ENCODE measurements around the gene TMBIM4.

The TMBIM4 gene

GRCh38 chr12:66137937-66138336 lies 31.9 kb downstream of the TMBIM4 start:
- no peak for DNase-seq

GRCh38 chr12:66132408-66132807 lies 37.4 kb downstream of the TMBIM4 start:
- DNase-seq = peak; percentile 91

- no peak for DNase-seq
These were observed 38.6 kb downstream of the TMBIM4 start for GRCh38 chr12:66131067-66131688.

- DNase-seq = peak; percentile 97
These were observed 39.3 kb downstream of the TMBIM4 start, which contains the start of gene LLPH for GRCh38 chr12:66130267-66131066. Gene LLPH (minus strand): TSS chr12:66130750. CDS start chr12:66129106, 1,644 bp downstream.

GRCh38 chr12:66129934-66130266 lies 39.9 kb downstream of the TMBIM4 start:
- no peak for DNase-seq

GRCh38 chr12:66127650-66128049 lies 42.1 kb downstream of the TMBIM4 start:
- peak; percentile 82 for DNase-seq

- no peak for DNase-seq
These were observed 49.3 kb downstream of the TMBIM4 start for GRCh38 chr12:66120477-66120876.

- no peak for DNase-seq
These were observed 49.9 kb downstream of the TMBIM4 start for GRCh38 chr12:66119870-66120241.

GRCh38 chr12:66119229-66119869 lies 50.4 kb downstream of the TMBIM4 start:
- no peak for DNase-seq

- peak; percentile 51 for DNase-seq
These were observed 51.4 kb downstream of the TMBIM4 start for GRCh38 chr12:66118240-66118891.

- no peak for DNase-seq
These were observed 52.6 kb downstream of the TMBIM4 start for GRCh38 chr12:66117242-66117641.

GRCh38 chr12:66115071-66115600 lies 54.7 kb downstream of the TMBIM4 start:
- DNase-seq = no peak

GRCh38 chr12:66113471-66113870 lies 56.3 kb downstream of the TMBIM4 start:
- no peak for DNase-seq

- DNase-seq = peak; percentile 43
These were observed 58.2 kb downstream of the TMBIM4 start for GRCh38 chr12:66111605-66112004.

GRCh38 chr12:66109056-66109455 lies 60.7 kb downstream of the TMBIM4 start:
- DNase-seq = no peak

- DNase-seq = no peak
These were observed 61.4 kb downstream of the TMBIM4 start for GRCh38 chr12:66108386-66108785.

- peak; percentile 87 for DNase-seq
These were observed 62.3 kb downstream of the TMBIM4 start for GRCh38 chr12:66107451-66107915.

- DNase-seq = no peak
These were observed 66.5 kb downstream of the TMBIM4 start for GRCh38 chr12:66103016-66103913.

- peak; percentile 77 for DNase-seq
These were observed 77.1 kb downstream of the TMBIM4 start for GRCh38 chr12:66092559-66093269.

- DNase-seq = no peak
These were observed 79.6 kb downstream of the TMBIM4 start for GRCh38 chr12:66090157-66090556.

GRCh38 chr12:66087365-66087943 lies 82.3 kb downstream of the TMBIM4 start:
- peak; percentile 30 for DNase-seq
